HG02610 (cell line): ENCODE measurements around the gene TXNDC5.

Experiments used
- ATAC-seq: cut with Tn5 transposase; IDR thresholded peaks from one replicate; pipeline ENCODE4 v1.9.1; 2021; ENCODE audit warnings: mild to moderate bottlenecking, moderate library complexity; ENCODE audit not compliant: unreplicated experiment

Gene TXNDC5

GRCh38 chr6:7868926-7869325 lies 41.7 kb downstream of the TXNDC5 start:
- no peak for ATAC-seq

GRCh38 chr6:7866526-7866925 lies 44.1 kb downstream of the TXNDC5 start:
- ATAC-seq: no peak

GRCh38 chr6:7865781-7866180 lies 44.8 kb downstream of the TXNDC5 start:
- no peak for ATAC-seq

GRCh38 chr6:7859591-7859990 lies 51.0 kb downstream of the TXNDC5 start:
- ATAC-seq: no peak

- no peak for ATAC-seq
Measured at GRCh38 chr6:7851780-7852179, 58.8 kb downstream of the TXNDC5 start.

GRCh38 chr6:7848229-7848628 lies 62.4 kb downstream of the TXNDC5 start:
- ATAC-seq: no peak

DNA sequence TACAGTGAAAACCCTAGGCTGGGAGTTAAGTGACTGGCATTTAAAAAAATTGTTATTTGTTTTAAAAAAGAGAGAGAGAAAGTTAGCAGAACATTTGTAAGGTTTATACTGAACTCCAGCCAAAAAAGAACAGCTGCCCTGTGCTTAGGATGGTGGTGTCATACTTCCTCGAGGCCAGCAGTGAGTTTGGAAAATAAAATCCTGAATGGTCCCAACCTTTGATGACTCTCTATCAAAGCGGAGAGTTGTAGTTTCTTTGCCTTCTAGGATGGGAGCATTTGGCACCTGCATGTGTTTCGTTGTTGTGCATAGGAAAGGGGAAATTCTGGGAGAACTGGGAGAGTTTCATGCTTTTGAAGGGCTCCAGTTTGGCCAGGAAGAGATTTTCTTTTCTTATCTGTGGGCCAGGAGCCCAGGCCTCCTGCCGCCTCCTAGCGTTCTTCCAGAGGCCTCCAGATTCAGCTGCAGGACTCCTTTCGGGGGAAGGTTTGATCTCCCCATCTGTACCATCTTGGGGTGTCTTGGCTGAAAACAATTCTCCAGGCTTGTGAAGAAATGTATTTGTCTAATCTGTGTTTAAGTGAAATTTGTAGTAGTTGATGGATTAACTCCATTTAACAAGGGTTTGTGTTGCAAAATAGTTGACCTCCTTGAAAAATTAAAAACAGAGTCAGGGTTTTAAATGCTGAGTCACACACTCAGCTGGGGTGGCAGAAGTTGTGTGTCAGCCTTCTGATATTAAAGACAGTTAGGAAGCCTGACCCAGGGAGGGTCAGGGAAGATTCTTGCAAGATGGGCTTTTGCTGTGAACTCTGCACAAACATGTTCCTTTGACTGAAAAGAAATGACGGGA lies 63.4 kb downstream of the TXNDC5 start:
- no peak for ATAC-seq

- no peak for ATAC-seq
Measured at GRCh38 chr6:7841781-7842468, 68.7 kb downstream of the TXNDC5 start.

DNA sequence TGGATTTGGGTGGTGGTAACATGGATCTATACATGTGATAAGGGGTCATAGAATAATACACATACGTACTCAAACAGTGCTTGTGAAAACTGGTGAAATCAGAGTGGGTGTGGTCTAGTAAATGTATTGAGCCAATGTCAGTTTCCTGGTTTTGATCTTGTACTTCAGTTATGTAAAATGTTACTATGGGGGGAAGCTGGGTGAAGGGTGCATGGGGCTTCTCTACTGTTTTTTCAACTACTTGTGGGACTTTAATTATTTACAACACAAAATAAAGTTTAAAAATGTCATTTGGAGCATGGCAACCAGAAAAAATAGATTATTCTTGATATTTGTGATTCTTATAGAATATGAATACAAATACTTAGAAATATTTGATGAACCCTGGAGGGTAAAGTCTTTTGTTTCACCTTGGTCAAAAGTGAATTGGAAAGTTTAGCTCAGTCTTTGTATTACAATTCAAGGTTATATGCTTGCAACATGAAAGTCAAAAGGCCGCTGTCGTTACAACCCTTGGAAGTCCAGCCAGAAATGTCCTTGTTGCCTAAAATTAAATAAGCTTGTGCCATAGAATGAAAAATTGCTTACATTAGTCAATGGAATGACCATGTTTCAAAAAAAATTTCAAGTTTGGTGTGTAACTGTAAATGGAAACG lies 74.1 kb downstream of the TXNDC5 start:
- ATAC-seq: no peak

- ATAC-seq: no peak
Measured at GRCh38 chr6:7833751-7834070, 76.9 kb downstream of the TXNDC5 start.

DNA sequence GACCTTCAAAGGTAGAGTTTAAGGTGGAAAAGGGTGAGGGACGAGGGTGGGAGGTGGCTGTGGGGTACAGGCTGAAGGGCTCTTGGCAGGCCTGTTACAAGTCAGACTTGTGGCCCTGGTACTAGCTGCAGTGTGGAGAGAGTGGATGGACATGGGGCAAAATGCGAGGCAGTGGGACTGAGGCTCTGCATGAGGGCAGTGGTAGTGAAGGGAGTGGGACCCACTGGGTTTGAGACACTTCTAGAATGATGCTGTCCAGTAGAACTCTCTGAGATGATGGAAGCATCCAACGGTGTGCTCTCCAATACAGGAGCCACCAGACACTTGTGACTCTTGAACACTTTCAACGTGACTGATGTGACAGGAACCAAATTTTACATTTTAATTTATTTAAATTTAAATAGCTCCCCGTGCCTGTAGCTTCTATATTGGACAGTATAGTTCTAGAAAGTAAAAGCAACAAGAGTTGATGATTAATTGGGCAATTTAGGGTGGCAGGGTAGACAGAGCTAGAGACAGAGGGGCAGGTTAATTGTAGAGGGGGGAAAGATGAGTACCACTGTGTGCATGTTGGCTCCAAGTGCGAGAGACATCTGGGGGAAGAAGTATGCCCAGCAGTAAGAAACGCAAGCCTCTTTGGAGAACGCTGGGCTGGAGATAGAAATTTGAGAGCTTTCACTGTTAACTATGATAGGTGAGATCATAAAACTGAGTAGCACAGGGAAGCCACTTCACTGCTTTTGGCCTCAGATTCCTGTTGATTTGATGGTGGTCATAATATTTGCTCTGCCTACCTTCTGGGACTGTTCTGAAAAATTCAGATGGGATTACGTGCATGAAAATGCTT lies 77.5 kb downstream of the TXNDC5 start:
- ATAC-seq: no peak
